Measurements from ENCODE around the gene COX6B2. TPM values are rescaled to one million over a fixed set of nuclear protein-coding genes. Genes with fewer than 3 reads are reported as not detected.
A peak's percentile ranks its signal among the peaks of the same experiment; 100 is the strongest.

The COX6B2 gene
- total RNA-seq, 2 experiments from 2014 or later: not detected

DNA sequence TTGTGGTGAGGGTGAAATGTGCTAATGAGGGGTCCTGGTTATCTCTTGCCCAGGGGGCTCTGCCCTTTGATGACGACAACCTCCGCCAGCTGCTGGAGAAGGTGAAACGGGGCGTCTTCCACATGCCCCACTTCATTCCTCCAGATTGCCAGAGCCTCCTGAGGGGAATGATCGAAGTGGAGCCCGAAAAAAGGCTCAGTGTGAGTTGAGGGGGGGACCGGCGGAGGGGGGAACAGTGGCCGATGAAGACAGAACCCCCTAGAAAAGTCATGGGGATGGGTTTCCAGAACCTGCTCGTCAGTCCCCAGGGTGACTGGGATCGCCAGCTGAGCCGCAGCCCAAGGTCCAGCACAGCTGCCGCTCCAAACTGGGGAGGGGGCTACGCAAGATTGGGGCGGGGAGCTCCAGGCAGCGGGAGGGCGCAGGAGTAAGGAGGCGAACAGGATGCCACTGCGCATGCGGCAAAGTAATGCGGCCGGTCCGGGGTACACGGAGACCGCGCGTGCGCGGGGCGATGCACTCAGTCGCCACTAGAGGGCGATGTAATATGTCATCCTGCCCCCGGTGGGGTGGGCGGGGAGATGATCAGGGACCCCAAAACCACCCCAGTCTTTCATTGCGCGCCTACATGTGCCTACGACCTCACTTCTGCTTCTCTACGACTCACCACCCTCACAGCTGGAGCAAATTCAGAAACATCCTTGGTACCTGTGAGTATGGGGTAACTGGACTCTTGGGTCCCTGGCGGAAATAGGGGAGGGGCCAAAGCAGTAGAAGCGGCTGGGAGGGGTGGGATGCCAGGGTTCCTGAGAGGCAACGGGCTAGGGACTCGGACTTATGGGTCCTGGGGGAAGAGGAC is 52.8 kb downstream of the COX6B2 start:
- H3K36me3 ChIP-seq (ENCODE audit: insufficient read depth, low read length): peaks cover 35% of the 10 kb centered on the region
- H3K4me2 ChIP-seq (ENCODE audit: low read length): peak overlapping the region; percentile 71
- no peaks in the 10 kb centered on the region for H3K79me2 ChIP-seq (ENCODE audit: insufficient read depth, low read depth, low read length)
- no peaks in the 10 kb centered on the region for H3K9me3 ChIP-seq (ENCODE audit: low read length)
- H3K4me1 ChIP-seq (ENCODE audit: insufficient read depth, low read length, poor library complexity, severe bottlenecking): peaks cover 37% of the 10 kb centered on the region
- DNase-seq (ENCODE audit: low spot score): peak; percentile 91
- no peaks in the 10 kb centered on the region for H3K9me2 ChIP-seq (ENCODE audit: insufficient read depth, low read length)
- ChIA-PET POLR2A (interaction anchor here (0.8 to 1.8 kb wide), 2 partner anchors 23 to 47 kb away, joined by 4 to 5 read pairs; no protein-coding TSS in a partner anchor), CTCF (ENCODE audit: unreplicated experiment) (interaction anchor here (0.6 to 1.2 kb wide), 5 partner anchors 10 to 158 kb away, joined by 3 to 5 read pairs (median 3); partner anchors contain the start of gene TMEM238)
- no TSS peak for BruUV-seq (replicated peaks)
- H3K27ac ChIP-seq (ENCODE audit: low read depth, low read length, poor library complexity, severe bottlenecking): peak overlapping the region; percentile 15
- H2AFZ ChIP-seq (ENCODE audit: low read length): peak overlapping the region; percentile 32; the same call in 1 of the 2 replicates
- TF ChIP-seq EZH2phosphoT487 (IDR thresholded peaks at IDR 0.05; ENCODE audit: borderline replicate concordance, low read depth, low read length): no peak
- TF ChIP-seq, protein P1, sequence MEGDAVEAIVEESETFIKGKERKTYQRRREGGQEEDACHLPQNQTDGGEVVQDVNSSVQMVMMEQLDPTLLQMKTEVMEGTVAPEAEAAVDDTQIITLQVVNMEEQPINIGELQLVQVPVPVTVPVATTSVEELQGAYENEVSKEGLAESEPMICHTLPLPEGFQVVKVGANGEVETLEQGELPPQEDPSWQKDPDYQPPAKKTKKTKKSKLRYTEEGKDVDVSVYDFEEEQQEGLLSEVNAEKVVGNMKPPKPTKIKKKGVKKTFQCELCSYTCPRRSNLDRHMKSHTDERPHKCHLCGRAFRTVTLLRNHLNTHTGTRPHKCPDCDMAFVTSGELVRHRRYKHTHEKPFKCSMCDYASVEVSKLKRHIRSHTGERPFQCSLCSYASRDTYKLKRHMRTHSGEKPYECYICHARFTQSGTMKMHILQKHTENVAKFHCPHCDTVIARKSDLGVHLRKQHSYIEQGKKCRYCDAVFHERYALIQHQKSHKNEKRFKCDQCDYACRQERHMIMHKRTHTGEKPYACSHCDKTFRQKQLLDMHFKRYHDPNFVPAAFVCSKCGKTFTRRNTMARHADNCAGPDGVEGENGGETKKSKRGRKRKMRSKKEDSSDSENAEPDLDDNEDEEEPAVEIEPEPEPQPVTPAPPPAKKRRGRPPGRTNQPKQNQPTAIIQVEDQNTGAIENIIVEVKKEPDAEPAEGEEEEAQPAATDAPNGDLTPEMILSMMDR (conservative IDR thresholded peaks at IDR 0.05; ENCODE audit: low read length): peak; percentile 96
- peak overlapping the region; percentile 56 for H3K4me3 ChIP-seq (ENCODE audit: low read depth, low read length, poor library complexity, severe bottlenecking)
- intact Hi-C loops (cut with micrococcal nuclease; ENCODE audit: unreplicated experiment): loop anchor here (5.0 kb wide), 1 partner anchor 36 kb away; the partner anchor contains the start of gene KMT5C
- H4K20me1 ChIP-seq (ENCODE audit: insufficient read depth, low read length): no peaks in the 10 kb centered on the region

DNA sequence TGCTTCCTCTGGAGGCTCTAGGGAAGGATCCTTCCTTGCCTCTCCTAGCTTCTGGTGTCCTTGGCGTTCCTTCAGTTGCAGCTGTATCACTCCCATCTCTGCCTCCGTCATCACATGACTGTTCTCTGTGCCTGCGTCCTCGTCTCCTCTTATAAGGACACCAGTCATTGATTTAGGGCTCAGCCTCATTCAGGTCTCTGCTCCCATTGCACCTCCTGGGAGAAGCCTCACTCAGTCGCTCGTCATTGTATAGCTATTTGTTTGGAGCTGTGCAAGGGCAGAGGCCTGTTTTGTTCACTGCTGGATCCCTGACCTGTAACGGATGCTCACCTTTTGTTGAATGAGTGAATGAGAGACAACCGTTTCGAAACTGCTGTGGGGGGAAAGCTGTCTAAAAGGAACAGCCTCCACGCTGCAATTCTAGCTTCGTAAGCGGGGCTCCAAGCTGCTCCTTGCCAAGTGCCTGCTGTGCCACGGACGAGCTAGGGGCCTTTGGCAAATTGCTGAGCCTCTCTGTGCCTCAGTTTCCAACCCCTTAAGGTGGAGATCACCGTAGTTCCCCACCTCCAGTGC is 53.5 kb downstream of the COX6B2 start:
- Histone ChIP-seq H3K4me1 (ENCODE audit: insufficient read depth, low read length, poor library complexity, severe bottlenecking) (peaks cover 30% of the 10 kb centered on the region), H4K20me1 (ENCODE audit: insufficient read depth, low read length) (no peaks in the 10 kb centered on the region), H3K27ac (ENCODE audit: low read depth, low read length, poor library complexity, severe bottlenecking) (no peak overlapping the region), H3K4me2 (ENCODE audit: low read length) (peak overlapping the region; percentile 71), H3K9me3 (ENCODE audit: low read length) (no peaks in the 10 kb centered on the region), H3K4me3 (ENCODE audit: low read depth, low read length, poor library complexity, severe bottlenecking) (no peak overlapping the region), H2AFZ (ENCODE audit: low read length) (no peak overlapping the region), H3K79me2 (ENCODE audit: insufficient read depth, low read depth, low read length) (no peaks in the 10 kb centered on the region), H3K9me2 (ENCODE audit: insufficient read depth, low read length) (no peaks in the 10 kb centered on the region), H3K36me3 (ENCODE audit: insufficient read depth, low read length) (peaks cover 31% of the 10 kb centered on the region)
- no peak for TF ChIP-seq EZH2phosphoT487 (IDR thresholded peaks at IDR 0.05; ENCODE audit: borderline replicate concordance, low read depth, low read length)
- TF ChIP-seq, protein P1 (conservative IDR thresholded peaks at IDR 0.05; ENCODE audit: low read length): no peak
- intact Hi-C loops (cut with micrococcal nuclease; ENCODE audit: unreplicated experiment): loop anchor here (5.0 kb wide), 1 partner anchor 36 kb away; the partner anchor contains the start of gene KMT5C
- ChIA-PET CTCF (ENCODE audit: unreplicated experiment) (interaction anchor here (0.6 to 1.2 kb wide), 4 partner anchors 9 to 159 kb away, joined by 3 to 5 read pairs (median 4); partner anchors contain the start of gene TMEM238), POLR2A (interaction anchor here (0.8 to 1.8 kb wide), 2 partner anchors 23 to 47 kb away, joined by 4 to 5 read pairs; no protein-coding TSS in a partner anchor)
- DNase-seq (ENCODE audit: low spot score): no peak
- no TSS peak for BruUV-seq (replicated peaks)

All from OCI-LY7 (cell line).